ENCODE results near the gene LDOC1. TPM values are rescaled to one million over a fixed set of nuclear protein-coding genes. Genes with fewer than 3 reads are reported as not detected.

Gene LDOC1
- total and polyA plus RNA-seq, 2 of the 4 experiments (the other 2 are of a cell fraction), result 5.4 to 52.1 TPM

GRCh38 chrX:141185366-141185765, 8.4 kb upstream of the LDOC1 start:
- dilution Hi-C loops (cut with HindIII; ENCODE audit: low sequenced_read_pairs, unreplicated experiment), result no loop called here

More at GRCh38 chrX:141185366-141185765, 8.4 kb upstream of the LDOC1 start:
- Histone ChIP-seq H3K4ac (ENCODE audit: low read depth, low read length) (no peak overlapping the region), H3K27ac (ENCODE audit: insufficient read depth, low read length) (no peak overlapping the region), H3K18ac (ENCODE audit: low read depth, low read length) (no peak overlapping the region), H2BK5ac (ENCODE audit: low read depth, low read length, poor library complexity, severe bottlenecking) (no peak overlapping the region), H2AFZ (replicated peaks; ENCODE audit: low read length, poor library complexity) (no peak overlapping the region), H3K23ac (ENCODE audit: low read depth, low read length) (no peak overlapping the region), H2AK5ac (ENCODE audit: low read depth, low read length) (no peak overlapping the region), H3K27me3 (ENCODE audit: control insufficient read depth, insufficient read depth, low read length) (no peaks in the 10 kb centered on the region), H2BK20ac (ENCODE audit: low read depth, low read length) (no peak overlapping the region), H3K9me3 (ENCODE audit: control insufficient read depth, insufficient read depth, low read length) (no peaks in the 10 kb centered on the region), H4K20me1 (ENCODE audit: insufficient read depth, low read length) (no peaks in the 10 kb centered on the region), H3K14ac (replicated peaks; ENCODE audit: low read depth, low read length) (no peak overlapping the region), H3K4me3 (ENCODE audit: insufficient read depth, low read depth, low read length) (no peak overlapping the region), H4K5ac (ENCODE audit: low read depth, low read length) (no peak overlapping the region), H2AK9ac (replicated peaks; ENCODE audit: low read depth, low read length, poor library complexity) (no peak overlapping the region), H3K79me1 (ENCODE audit: low read depth in 1 of 2, low read length in 2 of 2) (no peaks in the 10 kb centered on the region), H3K56ac (ENCODE audit: extremely low read depth, insufficient read depth, low read length) (no peak overlapping the region), H2BK120ac (ENCODE audit: low read depth, low read length) (no peak overlapping the region), H3K36me3 (ENCODE audit: control insufficient read depth, insufficient read depth, low read length) (no peaks in the 10 kb centered on the region), H3K4me1 (ENCODE audit: control insufficient read depth, insufficient read depth, low read length) (no peaks in the 10 kb centered on the region), H2BK15ac (ENCODE audit: low read depth, low read length) (no peak overlapping the region), H3K9me1 (ENCODE audit: insufficient read depth, low read length) (no peaks in the 10 kb centered on the region; the same call in 1 of the 2 replicates), H4K91ac (ENCODE audit: insufficient read depth, low read depth, low read length) (no peak overlapping the region), H3K4me2 (ENCODE audit: low read depth, low read length) (no peak overlapping the region), H3K9ac (ENCODE audit: low read depth, low read length) (no peak overlapping the region), H4K8ac (ENCODE audit: low read depth in 2 of 2, low read length in 2 of 2) (no peak overlapping the region)
- DNase-seq (no peak), ATAC-seq (ENCODE audit: low read depth) (no peak)
- no TSS peak for BruUV-seq (replicated peaks)
- CTCF ChIA-PET, result no interaction called here
- TF ChIP-seq MAFK (IDR thresholded peaks at IDR 0.05; ENCODE audit: low read depth, low read length), result no peak
- TF ChIP-seq, protein P1, sequence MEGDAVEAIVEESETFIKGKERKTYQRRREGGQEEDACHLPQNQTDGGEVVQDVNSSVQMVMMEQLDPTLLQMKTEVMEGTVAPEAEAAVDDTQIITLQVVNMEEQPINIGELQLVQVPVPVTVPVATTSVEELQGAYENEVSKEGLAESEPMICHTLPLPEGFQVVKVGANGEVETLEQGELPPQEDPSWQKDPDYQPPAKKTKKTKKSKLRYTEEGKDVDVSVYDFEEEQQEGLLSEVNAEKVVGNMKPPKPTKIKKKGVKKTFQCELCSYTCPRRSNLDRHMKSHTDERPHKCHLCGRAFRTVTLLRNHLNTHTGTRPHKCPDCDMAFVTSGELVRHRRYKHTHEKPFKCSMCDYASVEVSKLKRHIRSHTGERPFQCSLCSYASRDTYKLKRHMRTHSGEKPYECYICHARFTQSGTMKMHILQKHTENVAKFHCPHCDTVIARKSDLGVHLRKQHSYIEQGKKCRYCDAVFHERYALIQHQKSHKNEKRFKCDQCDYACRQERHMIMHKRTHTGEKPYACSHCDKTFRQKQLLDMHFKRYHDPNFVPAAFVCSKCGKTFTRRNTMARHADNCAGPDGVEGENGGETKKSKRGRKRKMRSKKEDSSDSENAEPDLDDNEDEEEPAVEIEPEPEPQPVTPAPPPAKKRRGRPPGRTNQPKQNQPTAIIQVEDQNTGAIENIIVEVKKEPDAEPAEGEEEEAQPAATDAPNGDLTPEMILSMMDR (conservative IDR thresholded peaks at IDR 0.05; ENCODE audit: low read depth, low read length), result no peak
- no peak for TF ChIP-seq BHLHE40 (IDR thresholded peaks at IDR 0.05; ENCODE audit: low read depth, low read length)
- in situ Hi-C loops (cut with MboI; ENCODE audit: low sequenced_read_pairs), result no loop called here
- no CpG with 5 or more reads among the region's 5 CpGs for WGBS, 2 experiments (ENCODE audit: extremely low coverage in 2 of 2, insufficient read length in 1 of 2)
- intact Hi-C loops (cut with micrococcal nuclease), result no loop called here
- POLR2A ChIA-PET (ENCODE audit: unreplicated experiment), result no interaction called here

All from IMR-90 (cell line).